ENCODE measurements around the gene AQP6. TPM values are rescaled to one million over a fixed set of nuclear protein-coding genes. Genes with fewer than 3 reads are reported as not detected.

The AQP6 gene
- total RNA-seq, 1 donor from 2014 or later, result not detected

DNA sequence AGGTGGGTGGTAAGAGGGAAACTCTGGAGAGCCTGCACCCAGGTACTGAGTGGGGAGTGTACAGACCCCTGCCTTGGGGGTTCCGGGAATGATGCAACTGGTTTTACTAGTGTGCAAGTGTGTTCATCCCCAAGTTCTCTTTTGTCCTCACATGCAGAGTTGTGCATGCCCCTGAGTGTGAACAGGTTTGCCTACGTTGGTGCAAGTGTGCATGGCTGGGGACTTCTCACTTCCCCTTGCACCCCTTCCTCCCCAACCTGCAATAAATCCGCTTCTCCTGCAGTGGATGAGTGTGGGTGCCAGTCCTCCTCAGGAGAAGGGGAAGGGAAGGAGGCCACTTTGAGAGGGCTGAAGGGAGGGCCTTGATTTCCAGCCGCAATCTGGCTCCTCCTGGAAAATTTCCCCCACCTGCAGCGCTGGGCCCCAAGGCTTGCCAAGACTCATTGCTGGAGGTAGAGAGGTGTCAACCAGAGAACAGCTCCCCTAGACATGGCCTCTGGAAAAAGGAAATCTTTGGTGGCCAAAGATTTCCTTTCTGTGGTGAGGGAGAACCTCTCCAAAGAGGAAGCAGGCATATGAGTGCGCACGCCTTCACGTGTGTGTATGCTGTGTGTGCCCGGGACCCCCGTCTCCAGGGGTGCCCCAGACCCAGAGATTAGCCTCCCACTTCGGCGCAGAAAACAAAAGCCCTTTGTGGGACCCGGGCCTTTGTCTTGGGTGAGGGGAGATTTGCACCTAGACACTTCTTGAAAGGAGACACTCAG, 16.7 kb upstream of the AQP6 start:
- no peak for DNase-seq (ENCODE audit: extremely low read depth, low read depth, low spot score)

DNA sequence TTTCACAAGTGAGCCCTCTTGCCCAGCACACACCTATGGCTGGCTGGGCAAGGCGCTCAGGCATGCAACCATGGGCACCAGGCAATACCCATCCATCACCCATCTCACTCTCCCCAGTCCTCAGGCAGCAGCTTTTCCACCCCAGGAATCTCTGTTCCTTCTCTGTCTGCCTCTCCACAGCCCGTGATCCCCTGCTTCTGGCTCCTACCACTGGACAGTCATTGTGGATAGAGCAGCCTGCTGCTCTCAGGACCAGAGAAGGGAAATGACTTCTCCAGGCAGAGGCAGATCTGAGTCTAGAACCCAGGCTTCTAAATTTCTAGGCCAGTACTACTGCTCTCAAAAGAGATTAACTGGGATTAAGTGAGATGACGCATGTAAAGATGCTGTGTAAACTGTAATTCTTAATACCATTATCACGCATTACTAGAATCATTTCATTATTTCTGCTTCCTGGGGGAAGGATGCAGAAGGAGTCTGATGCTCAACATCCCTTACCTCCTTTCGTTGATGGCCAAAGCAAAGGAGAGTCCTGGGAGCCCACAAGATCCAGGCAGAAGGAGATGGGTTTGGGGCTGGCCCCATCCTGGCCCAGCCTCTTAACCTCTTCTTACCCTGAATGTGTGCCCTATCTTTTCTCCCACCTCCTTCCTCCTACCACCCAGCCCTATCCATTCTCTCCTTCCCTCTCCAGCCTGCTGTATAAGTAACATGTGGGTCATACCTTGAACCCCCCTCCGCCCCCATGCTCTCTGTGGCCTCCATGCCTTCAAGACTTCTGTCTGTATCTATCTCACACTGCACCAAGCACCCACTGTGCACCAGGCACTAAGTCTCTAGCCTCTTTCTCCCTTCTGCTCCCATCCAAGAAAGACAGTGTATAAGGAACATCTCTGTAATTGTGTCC, 15.8 kb upstream of the AQP6 start:
- DNase-seq (ENCODE audit: extremely low read depth, low read depth, low spot score), result no peak

DNA sequence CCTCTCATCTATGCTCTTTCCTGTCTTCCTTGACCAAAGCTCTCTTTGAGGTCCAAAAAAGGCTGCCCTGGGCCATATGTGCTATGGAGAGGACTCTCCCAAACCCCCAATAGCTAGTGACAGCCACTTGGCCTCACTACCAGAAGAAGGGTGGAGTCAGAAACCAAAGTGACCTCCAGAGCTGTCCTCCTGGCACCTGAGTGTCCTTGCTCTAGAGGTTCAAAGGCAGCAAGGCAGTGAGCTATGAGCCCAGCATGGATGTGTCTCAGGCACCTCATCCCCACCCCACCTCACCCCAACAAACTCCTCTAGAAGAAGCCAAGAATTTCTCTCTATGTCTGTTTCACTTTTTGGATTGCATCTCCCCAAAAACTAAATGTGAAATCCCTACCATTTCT, 15.2 kb upstream of the AQP6 start:
- DNase-seq (ENCODE audit: extremely low read depth, low read depth, low spot score), result no peak

DNA sequence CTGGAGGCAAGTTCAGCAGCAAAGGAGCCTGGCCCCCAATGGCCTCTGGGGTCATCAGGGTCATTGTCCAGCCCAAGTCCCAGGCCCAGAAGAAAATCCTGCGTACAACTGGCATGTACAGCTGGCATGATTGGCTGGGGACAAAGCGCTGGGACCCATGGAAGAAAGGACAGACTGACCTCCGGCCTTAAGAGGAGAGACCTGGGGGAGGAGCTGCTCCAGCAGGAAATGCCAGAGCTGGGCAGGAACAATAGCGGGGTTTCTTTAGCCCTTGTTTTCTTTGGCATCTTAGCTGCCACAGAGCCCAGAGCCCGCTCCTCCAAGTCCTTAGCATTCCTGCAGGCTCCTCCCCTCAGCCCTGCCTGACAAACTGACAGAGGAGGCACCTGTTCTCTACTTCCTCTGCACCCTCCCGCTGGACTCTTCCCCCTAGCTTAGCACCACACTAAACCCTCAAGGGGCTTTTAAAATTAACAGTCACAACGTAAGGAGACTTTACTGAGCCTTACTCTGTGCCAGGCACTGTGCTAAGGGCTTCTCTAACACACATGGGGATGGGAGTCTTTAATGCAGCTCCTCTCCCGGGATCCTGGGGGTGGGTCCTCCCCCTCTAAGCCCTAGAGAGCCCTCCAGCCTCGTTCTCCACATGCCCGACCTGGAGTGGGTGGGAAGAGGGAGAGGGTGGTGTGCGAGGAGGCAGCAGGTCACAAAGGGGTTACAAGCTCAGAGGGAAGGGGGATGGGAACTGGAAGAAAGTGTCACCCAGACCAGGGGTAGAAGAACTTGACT, 12.9 kb upstream of the AQP6 start:
- peak; percentile 68 for DNase-seq (ENCODE audit: extremely low read depth, low read depth, low spot score)

DNA sequence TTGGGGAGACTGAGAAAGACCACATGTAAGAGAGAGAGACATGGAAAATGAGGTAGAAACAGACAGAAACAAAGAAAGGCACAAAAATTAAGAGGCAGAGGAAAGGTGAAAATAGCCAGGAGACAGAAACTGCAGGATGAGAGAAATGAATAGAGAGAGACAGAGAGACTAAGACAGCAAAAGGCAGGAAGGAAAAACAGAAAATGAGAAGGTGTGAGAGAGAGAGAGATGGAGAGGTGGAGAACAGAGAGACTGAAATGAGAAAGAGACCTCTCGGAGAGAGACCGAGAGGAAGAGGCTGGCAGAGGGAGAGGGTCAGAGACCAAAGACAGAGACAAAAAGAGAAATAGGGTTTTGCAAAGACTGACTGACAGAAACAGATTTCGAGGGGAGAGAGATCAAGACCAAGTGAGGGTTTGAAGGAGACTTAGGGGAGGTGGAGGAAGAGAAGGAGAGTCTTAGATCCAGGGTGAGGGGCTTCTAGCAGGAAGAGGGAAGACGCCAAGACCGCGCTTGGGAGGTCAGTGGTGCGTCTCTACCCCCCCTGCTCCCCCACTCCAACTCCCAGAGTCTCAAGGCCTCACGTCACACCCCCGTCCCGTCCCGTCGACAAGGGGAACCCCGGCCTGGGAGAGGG, 12.2 kb upstream of the AQP6 start:
- DNase-seq (ENCODE audit: extremely low read depth, low read depth, low spot score), result no peak

DNA sequence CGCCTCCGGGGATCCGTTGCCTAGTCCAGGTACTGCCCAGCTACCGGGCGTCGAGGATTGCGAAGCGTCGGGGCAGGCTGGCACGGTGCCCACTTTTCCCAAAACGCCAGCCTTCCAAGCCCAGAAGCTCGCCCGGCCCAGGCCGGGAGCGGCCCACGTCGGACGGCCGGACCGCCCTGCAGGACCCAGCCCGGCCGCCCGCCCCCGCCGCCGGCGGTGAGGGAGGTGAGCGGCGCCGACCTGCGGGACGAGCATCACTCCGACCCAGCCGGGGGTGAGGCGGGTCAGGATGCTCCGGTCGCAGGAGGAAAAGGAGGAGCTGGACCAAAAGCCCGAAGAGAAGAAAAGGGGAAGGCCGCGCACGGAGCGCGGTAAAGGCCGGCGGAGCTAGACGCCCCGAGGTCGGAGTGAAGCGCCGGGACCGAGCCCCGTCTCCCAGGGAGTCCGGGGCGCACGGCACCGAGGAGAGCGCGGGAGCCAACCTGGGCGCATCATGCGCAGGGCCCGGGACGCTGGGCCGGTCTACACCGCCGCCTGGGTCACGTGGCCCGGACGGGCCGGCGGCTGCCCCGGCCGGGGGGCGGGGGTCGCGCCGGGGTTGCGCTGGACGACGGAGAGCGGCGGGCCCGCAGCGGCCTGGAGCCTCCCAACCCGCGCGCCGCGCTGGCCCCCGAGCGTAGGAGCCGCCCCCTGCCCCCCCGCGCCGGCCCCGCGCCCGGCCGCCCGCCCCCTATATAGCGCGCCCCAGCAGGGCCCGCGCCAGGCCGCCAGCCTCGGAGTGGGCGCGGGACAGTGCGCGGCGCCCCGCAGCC, 11.4 kb upstream of the AQP6 start, which contains the start of gene AQP5:
TSS of gene AQP5 (plus strand) at position 762 of the 812 bp plus-strand sequence. CDS start 146 bp downstream, outside the sequence.
- DNase-seq (ENCODE audit: extremely low read depth, low read depth, low spot score), result no peak

DNA sequence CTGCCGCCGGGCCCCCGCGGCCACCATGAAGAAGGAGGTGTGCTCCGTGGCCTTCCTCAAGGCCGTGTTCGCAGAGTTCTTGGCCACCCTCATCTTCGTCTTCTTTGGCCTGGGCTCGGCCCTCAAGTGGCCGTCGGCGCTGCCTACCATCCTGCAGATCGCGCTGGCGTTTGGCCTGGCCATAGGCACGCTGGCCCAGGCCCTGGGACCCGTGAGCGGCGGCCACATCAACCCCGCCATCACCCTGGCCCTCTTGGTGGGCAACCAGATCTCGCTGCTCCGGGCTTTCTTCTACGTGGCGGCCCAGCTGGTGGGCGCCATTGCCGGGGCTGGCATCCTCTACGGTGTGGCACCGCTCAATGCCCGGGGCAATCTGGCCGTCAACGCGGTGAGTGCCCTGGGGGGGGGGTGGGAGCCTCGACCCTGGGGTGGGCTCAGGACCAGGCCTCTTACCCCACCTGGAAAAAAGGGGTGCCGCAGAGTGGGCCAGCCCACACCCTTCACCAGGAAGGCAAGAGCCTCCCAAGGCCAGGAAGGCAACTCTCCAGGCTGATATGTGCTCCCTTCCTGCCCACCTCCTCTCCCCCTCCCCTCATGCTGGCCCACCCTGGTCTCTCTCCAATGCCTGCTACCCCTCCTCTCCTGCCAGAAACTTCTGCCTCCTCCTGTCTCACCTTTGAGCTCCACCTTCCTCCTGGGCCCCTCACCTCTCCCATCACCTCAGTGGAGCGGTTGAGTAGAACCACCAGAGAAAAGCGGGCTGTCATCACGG, 10.6 kb upstream of the AQP6 start:
- no peak for DNase-seq (ENCODE audit: extremely low read depth, low read depth, low spot score)

DNA sequence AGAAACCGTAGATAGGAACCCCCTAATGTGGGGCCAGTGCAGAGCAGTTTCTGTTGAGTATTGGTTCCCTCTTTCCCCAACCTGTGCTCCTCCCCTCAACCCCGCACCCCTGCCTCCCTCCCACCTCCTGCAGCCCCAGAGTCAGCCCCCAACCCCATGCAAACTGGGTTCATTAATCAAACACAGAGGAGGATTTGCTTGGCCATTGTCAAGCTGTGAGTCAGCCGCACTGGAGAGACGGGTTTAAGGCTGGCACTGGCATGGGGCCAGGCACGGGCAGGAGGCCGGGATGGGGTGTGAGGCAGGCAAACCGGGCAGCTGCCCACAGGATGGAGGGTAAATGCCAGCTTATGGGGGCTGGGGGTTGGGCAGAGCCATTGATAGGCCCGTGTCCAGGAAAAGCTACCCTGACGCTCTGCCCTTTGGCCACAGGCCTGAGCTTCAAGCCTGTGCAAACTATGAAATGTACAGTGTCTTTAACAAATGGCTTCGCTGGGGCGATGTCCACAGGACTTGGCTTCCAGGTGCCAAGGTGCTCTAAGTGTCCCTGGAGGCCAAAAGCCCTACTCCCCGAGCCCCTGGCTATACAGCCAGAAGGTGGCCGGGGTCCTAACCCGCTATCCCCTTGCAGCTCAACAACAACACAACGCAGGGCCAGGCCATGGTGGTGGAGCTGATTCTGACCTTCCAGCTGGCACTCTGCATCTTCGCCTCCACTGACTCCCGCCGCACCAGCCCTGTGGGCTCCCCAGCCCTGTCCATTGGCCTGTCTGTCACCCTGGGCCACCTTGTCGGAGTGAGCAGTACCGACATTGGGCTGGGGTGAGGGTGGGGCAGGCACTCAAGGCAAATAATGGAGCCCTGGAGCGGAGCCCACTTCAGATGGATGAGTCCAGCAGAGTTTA, 9.6 kb upstream of the AQP6 start:
- no peak for DNase-seq (ENCODE audit: extremely low read depth, low read depth, low spot score)

DNA sequence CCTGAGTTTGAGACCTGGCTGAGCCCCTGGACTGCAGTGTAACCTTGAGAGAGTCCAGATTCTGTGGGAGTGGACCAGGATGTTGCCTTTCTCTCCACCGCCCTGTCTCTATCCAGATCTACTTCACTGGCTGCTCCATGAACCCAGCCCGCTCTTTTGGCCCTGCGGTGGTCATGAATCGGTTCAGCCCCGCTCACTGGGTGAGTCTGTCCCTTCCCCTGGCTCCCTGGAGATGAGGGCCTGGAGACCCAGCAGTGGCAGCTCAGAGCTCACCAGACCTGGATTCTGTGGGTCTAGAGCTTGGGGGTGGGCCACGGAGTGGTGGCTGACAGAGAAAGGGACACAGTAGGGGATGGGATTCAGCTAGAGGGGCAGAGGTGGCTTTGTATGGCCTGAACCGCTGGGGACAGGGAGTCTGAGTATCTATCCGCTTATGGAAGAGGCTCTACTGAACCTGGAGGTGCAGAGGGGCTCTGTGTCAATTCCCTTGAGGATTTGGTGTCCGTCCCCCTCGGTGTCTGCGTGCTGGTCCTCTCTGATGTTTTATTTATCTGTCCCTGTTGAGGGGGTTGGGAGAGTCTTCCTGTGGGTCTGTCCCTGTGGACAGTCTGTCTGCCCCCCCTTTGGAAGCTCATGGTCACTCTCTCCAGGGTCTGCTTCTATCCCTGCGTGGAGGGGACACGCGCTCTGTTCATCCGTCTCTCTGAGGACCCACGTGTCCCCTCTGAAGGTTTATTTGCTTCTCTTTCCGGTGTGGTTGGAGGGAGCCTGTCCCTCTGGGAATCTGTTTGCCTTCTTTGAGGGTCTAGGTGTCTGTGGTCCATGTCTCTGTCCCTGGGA, 8.6 kb upstream of the AQP6 start:
- no peak for DNase-seq (ENCODE audit: extremely low read depth, low read depth, low spot score)

DNA sequence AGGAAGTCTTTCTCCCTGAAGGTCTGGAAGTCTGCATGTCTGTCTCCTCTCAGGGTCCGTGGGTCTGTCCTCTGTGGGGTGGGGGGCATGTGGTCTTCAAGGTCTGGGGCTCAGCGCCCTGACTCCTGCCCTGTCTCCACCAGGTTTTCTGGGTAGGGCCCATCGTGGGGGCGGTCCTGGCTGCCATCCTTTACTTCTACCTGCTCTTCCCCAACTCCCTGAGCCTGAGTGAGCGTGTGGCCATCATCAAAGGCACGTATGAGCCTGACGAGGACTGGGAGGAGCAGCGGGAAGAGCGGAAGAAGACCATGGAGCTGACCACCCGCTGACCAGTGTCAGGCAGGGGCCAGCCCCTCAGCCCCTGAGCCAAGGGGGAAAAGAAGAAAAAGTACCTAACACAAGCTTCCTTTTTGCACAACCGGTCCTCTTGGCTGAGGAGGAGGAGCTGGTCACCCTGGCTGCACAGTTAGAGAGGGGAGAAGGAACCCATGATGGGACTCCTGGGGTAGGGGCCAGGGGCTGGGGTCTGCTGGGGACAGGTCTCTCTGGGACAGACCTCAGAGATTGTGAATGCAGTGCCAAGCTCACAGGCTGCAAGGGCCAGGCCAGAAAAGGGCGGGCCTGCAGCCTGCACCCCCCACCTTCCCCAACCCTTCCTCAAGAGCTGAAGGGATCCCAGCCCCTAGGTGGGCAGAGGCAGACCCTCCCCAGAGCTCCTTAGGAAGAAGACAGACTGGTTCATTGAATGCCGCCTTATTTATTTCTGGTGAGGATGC, 7.7 kb upstream of the AQP6 start:
- DNase-seq (ENCODE audit: extremely low read depth, low read depth, low spot score), result no peak

DNA sequence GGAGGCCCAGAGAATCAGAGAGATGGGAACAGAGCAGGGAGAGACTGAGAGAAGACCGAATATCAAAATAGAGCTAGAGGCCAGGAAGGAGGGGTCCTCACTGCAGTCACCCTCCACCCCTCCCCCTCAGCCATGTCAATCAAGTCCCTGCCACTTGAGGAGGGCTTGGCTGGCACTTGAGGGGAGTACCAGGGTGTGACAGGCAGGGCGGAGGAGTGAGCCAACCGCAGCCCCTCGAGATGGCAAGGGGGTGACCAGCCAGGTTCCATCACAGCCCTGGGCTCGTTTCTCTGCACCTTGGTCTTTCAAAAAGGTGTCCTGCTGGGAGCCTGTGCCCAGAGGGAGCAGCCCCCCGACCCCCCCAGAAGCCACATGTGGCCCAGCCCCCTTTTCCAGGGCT, 6.9 kb upstream of the AQP6 start:
- no peak for DNase-seq (ENCODE audit: extremely low read depth, low read depth, low spot score)

DNA sequence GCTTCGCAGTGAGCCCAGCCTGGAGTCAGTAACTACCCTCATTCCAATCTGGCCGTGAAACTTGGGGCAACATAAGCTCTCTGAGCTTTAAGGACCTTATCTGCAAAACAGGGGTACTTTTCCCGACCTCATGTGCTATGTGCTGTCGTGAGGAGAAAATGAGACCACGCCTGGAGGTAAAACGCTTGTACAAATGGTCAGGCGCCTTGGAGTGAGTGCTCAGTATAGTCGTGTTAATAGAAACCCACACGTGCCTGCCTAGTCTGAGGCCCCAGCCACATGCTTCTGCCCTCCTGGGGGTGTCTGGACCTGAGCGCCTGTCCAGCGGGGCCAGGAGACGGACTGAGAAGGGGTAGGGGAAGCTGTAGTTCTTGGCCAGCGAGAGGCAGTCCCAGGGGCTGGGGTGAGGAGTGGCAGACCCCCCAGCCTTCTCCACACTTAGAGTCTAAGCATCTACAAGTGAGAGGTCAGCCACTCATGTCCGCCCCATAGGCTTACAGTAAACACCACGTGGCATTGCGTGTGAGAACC, 6.2 kb upstream of the AQP6 start:
- no peak for DNase-seq (ENCODE audit: extremely low read depth, low read depth, low spot score)

DNA sequence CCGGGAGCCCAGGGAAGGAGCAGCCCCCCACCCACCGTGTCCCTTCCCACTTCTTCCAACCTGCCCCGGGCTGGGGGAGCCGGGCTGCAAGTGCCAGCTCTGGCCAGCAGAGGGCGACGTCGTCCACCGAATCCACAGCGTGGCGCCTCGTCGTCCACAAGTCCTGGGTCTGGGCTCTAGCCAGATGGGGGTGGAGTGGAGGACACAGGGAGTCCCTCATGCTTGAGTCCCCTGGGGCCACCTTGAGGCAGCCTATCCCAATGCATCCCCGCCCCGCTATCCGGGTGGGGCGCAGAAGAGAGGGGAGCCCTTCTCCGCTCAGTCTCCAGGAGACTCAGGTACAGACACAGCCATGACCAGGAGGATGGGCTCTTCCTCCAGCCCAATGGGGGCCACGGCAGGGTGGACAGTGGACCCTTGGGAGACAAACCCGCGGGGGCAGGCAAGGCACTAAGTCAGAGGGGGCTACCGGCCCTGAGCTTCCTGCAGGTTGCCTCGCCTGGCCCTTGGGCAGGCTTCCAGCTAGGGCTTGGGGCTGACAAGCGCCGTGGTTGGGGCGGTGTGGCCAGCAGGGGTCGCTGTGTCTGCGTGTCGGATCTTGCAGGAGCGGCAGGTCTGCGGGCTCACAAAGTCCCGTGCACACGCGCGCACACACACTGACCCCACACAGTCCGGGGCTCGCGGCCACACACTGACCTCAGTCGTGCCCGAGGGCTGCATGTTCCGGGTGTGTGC, 5.5 kb upstream of the AQP6 start:
- no peak for DNase-seq (ENCODE audit: extremely low read depth, low read depth, low spot score)

DNA sequence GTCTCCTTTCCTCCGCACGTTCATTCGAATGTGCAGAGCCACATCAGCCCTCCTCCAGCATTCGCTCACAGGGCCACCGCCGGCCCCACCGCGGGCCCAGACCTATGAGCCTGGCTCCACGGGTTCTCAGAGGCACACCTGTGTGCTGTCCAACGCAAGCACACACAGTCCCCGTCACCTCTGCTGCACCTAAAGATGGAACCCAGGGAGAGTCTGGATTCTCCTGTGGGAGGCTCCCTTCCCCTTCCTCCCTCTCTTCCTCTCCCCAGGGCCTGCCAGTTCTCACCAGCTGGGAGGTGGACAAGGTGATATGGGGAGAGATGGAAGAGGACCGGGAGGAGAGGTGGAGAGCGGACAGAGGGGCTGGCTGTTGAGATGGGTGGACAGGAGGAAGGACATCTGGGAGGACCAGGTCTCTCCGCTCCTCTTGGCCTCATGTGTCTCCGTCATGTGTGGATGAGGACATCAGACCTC, 4.9 kb upstream of the AQP6 start:
- no peak for DNase-seq (ENCODE audit: extremely low read depth, low read depth, low spot score)

DNA sequence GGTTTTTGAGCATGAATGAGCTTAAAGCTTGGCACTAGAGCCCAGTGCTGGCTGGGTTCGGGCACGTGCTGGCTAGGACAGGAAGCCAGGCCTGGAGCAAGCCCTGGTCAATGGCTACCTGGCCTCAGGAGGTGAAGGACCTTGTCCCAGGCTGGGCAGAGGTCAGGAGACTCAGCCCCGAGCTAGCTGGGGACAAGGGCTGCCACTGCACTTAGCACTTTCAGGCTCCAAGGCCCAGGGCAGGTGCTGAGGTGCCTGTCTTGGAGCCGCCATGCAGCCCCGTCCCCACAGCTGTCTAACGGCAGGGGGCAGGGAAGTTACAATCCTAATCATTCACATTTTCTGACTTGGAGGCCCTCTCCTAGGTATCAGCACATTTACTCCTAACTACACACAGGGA, 4.3 kb upstream of the AQP6 start:
- DNase-seq (ENCODE audit: extremely low read depth, low read depth, low spot score), result no peak
